GM19239 (cell line): ENCODE data around the gene ACOT7.

Experiments used
- DNase-seq: peaks from one replicate; pipeline ENCODE4 v3.0.0; 2011; ENCODE audit warnings: low spot score; ENCODE audit not compliant: insufficient read length
- FAIRE-seq: peaks from 2 replicates; lab custom pipeline; 2011; peaks lifted over from hg19 to GRCh38; lab: Jason Lieb, UNC

The ACOT7 gene

DNA sequence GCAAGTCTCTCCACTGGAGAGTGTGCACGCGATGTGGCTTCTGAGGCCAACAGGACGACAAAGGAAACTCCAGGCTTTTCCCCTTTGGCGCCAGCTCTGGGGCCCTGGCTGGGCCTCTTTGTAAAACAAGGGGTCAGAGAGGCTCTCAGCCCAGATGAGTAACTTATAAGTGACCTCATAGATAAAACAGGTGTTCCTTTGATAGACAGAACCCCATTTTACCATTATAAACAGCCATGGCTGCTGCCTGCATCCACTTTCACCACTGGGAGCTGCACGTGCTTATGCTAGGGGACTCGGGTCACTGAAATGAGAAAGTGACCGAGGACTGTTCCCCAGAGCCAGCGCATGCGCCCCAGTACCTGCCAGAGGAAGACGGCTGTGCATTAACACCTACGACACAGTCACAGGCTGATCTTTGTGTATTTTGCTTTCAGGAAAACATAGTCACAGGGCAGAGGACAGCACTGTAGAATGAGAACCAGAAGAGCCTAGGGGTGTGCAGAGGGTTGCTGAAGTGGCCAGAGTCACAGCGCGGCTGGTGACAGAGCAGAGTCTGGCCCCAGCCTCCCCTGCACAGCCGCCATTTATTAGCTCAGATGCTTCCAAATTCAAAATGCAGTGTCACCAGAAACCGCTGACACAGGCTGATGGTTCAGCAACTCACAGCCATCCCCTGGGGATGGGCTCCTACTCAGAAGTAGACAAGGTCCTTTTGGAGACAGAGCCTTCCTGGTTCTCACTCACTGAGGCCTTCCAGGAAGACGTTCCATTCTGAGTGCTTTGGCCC lies 175.0 kb downstream of the ACOT7 start:
- FAIRE-seq, result no peak
- DNase-seq, result no peak
